T-helper 1 cell (primary cell): ENCODE data around the gene PPWD1.
"Not testable (repeated sequence)": the region's sequence is repeated elsewhere in the genome, so short reads cannot be mapped to it uniquely, and the experiment has no call there.

Experiments used
- DNase-seq, 5 donors: peaks; one replicate each; pipeline ENCODE4 v3.0.0-alpha.2; 2012 to 2020
- total RNA-seq, 4 donors: gene quantifications; one replicate each; lab custom pipeline; 2026; lab: John Stamatoyannopoulos, UW

The PPWD1 gene
- 60.8 to 92.5 (median 87.0) reads per million in 4 donors for total RNA-seq

DNA sequence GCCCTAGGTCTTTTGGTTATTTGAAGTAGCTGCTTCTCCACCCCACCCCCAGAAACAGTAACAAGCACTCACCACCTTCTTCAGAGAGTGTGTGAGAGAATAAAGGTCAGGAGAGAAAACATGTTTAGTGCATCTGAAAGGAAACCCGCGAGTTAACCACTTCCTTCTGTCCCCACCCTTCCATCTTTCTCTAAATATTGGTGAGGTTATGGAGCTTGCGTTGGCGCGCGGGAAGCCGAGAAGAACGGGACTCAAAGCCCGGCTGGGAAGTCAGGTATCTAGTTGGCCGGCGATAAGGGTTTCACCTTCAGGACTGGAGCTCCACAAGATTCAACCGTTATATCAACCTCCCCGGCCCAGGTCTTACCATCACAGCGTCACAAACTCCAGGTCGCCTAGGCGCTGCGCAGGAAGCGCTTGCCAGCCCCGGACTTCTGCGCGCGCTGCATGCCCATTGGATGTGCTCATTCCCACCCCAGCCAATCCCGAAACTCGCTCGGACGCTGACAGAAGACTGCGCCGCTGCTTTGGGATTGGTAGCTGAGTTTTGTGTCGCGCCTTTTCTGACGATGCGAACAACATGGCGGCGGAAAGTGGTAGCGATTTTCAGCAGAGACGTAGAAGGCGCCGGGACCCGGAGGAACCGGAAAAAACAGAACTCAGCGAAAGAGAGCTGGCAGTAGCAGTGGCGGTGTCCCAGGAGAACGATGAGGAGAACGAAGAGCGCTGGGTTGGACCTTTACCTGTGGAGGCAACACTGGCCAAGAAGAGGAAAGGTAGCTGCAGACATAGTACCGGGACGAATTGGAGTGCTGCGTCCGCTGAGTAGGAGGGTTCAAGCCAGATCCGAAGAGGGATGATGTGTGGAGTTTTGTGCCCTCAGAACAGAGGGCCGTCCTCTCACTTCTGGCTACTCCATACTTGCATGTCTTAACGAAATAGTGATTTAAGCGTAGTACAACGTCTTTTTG is at the start of gene PPWD1, which contains the start of gene CENPK:
Gene PPWD1 (plus strand): TSS at position 566 of the 971 bp plus-strand sequence. CDS start 15 bp downstream, at position 581.
Gene CENPK (minus strand): TSS at position 438 of the 971 bp plus-strand sequence. CDS start 8,261 bp downstream, outside the sequence.
- peak; percentile 86 to 98 (median 92) for DNase-seq

GRCh38 chr5:65525726-65526125 is 37.4 kb upstream of the PPWD1 start:
- no peak for DNase-seq

DNA sequence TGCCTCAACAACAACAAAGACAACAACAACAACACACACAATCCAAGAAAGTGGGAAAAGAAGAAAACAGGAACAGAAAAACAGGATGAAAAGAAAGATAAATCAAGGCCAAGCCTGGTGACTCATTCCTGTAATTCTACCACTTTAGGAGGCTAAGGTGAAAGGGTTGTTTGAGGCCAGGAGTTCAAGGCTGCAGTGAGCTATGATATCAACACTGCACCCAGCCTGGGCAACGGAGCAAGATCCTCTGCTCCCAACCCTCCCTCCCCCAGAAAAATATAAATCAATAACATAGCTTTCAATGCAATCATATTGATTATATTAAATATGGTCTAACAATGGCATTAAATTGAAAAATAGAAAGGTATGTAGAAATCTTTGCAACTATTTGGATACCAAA is 32.2 kb upstream of the PPWD1 start:
- DNase-seq: no peak

DNA sequence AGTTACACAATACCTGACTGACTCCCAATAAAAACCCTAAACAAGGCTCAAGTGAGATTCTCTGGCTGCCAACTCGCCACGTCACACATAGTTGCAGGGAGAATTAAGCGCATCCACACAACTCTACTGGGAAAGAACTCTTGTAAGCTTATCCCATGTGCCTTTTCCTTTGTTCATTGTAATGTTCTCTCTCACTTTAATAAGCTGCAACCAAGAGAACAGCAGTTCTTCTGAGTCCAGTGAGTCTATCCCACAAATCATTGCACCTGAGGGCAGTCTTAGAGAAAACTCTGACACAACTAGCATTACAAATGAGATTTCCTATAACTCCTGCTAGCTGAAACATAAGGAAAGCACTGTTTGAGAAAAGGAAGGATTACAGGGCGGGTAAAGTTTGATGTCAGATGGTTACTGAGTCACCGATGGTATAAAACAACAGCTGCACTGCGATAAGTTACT is 27.5 kb upstream of the PPWD1 start:
- no peak for DNase-seq

DNA sequence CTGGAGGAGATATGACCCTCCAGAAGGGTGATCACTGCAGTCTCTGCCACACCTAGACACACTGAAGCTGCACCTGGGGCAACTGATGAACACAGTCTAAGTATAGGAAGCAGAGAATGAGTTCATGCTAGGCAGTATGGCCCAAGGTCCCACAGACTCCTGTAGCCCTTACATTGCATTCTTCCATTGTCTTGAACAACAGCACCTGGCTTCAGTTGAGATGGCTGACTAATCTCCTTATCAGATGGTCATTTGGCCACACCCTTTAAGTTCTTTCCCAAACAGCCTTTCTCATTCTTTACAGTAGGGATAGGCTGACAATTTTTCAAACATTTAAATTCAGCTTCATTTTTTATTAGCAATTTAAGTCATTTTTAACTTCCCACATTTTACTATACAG is 23.3 kb upstream of the PPWD1 start:
- DNase-seq: no peak

DNA sequence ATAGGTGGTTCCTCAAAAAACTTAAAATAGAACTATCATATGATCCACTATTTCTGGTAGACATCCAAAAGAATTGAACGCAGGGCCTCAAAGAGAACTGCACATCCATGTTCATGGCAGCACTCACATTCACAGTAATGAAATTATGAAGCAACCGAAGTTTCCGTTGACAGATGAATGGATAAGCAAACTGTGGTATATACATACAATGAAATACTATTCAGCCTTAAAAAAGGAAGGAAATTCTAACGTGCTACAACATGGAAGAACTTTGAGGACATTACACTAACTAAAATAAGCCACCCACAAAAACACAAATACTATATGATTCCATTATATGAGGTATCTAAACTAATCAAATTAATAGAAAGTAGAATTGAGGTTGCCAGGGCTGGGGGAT is 18.6 kb upstream of the PPWD1 start:
- no peak for DNase-seq

DNA sequence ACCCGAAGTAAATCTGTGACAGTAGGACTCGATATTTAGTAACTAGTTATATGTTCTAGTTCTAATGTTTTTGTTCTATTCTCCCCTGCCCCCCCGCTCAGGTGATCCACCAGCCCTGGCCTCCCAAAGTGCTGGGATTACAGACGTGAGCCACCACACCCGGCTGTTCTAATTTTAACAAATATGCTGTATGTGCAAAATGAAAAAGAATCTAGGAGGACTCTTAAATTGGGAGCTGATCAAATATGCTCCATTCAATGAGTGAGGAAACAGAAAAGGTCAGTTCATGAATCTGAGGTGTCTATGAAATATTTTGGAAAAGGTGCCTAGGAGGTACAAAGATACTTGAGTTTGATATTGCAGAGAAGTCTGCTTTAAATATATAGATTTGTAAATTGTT is 17.0 kb upstream of the PPWD1 start:
- DNase-seq: no peak

DNA sequence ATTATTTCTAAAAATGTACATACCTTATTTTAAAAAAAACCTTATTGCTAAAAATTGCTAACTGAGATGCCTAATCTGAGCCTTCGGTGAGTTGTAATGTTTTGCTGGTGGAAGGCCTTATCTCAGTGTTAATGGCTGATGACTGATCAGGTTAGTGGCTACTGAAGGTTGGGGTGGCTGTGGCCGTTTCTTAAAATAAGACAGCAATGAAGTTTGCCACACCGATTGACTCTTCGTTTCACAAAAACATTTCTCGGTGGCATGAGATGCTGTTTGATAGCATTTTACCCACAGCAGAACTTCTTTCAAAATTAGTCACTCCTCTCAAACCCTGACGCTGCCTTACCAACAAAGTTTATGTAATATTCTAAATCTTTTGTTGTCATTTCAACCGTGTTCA is 14.8 kb upstream of the PPWD1 start:
- DNase-seq: peak in 1 of 5 donors; percentile 58

- DNase-seq: no peak
These were observed 9.2 kb upstream of the PPWD1 start for GRCh38 chr5:65553941-65554340.

DNA sequence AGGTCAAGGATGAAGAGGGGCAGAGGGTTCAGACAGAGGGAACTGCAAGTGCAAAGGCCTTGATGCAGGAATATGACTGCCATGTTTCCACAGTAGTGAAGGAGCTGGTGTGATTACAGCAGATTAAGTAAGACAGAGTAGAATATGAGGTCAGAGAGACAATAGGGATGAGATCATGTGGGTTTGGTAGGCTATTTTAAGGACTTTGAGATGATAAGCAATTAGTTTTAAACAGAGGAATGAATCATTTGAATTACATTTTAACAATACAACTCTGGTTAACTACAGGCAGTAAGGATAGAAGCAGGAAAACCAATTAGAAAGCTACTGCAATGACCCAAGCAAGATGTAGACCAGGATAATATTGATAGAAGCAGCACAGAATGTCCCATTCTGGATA is 7.8 kb upstream of the PPWD1 start:
- no peak for DNase-seq

GRCh38 chr5:65556181-65556580 is 6.9 kb upstream of the PPWD1 start:
- DNase-seq: no peak

DNA sequence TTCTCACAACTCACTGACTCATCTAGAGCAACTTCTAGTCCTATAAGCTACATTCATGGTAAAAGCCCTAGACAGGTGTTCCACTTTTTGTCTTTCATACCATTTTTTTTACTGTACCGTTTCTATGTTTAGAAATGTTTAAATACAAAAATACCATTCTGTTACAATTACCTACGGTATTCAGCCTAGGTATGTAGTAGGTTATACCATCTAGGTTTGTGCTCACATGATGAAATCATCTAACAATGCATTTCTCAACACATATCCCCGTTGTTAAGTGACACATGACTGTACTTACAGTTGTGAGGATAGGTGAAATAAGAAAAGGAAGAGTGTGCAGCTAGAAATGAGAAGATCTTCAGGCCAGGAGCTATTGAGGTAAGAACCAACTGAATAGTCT is 6.4 kb upstream of the PPWD1 start:
- DNase-seq: no peak

GRCh38 chr5:65563777-65564176 is 681 bp downstream of the PPWD1 start:
- DNase-seq: peak in 1 of 5 donors; percentile 3

- DNase-seq: no peak
These were observed 3.4 kb downstream of the PPWD1 start for GRCh38 chr5:65566505-65566904.

GRCh38 chr5:65570598-65571226 is 7.6 kb downstream of the PPWD1 start:
- no peak for DNase-seq

GRCh38 chr5:65577141-65577540 is 14.0 kb downstream of the PPWD1 start:
- no peak for DNase-seq

GRCh38 chr5:65588694-65589093 is 25.6 kb downstream of the PPWD1 start:
- DNase-seq: no peak

DNA sequence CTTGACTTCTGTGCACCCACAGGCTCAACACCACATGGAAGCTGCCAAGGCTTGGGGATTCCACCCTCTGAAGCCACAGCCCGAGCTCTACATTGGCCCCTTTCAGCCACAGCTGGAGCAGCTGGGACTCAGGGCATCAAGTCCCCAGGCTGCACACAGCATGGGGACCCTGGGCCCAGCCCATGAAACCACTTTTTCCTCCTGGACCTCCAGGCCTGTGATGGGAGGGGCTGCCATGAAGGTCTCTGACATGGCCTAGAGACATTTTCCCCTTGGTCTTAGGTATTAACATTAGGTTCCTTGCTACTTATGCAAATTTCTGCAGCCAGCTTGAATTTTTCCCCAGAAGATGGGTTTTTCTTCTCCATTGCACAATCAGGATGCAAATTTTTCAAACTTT is 38.7 kb downstream of the PPWD1 start:
- DNase-seq: not testable (repeated sequence)

DNA sequence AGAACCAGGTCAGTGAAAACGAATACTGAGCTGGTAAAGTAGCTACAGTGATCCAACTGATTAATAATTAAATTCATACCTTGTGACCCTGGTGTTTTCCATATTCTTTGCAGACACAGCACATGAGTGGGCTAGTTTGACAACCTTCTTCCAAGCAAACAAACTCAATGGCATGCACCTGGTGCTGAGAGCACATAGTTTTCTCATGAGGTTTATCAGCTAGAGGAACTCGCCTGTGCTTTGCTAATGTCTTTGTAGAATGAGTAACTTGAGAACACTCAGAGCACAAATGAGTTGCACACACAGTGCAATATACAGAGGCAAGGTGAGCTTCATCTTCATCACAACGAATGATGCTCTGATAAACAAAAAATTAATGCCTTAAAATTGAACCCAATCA is 48.4 kb downstream of the PPWD1 start:
- DNase-seq: no peak

DNA sequence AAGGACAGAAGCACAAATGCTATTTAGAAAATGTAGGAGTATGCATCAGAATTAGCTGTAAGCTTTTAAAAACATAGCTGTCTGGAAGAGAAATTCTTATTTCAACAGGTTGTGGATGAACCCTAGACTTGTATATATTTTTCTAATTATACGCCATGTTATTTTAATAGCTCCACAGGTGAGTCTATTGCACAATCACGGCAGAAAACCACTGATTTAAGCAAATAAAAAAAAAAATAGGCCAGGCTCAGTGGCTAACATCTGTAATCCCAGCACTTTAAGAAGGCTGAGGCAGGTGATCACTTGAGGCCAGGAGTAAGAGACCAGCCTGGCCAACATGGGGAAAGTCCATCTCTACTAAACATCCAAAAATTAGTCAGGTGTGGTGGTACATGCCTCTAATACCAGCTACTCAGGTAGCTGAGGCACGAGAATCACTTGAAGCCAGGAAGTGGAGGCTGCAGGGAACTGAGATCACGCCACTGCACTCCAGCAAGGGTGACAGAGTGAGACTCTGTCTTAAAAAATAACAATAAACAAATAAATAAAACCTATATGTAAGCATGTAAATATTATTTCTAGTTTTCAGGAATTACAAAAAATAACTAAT is 49.3 kb downstream of the PPWD1 start:
- DNase-seq: no peak

DNA sequence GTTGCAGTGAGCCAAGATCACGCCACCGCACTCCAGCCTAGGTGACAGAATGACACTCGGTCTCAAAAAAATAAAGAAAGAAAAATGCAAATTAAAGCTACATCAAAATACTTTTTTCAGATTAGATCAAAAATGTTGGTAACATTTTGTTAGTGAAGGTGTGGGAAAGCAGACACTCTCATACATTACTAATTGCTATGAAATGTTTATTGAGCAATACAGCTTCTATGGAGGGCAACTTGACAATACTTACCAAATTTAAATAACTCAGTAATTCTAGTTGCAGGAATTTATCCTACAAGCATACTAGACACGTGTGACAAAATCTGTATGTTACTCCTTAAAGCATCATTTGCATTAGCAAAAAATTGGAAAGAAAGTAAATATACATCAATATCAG is 56.9 kb downstream of the PPWD1 start:
- no peak for DNase-seq

GRCh38 chr5:65621961-65622360 is 58.9 kb downstream of the PPWD1 start:
- not testable (repeated sequence) for DNase-seq

DNA sequence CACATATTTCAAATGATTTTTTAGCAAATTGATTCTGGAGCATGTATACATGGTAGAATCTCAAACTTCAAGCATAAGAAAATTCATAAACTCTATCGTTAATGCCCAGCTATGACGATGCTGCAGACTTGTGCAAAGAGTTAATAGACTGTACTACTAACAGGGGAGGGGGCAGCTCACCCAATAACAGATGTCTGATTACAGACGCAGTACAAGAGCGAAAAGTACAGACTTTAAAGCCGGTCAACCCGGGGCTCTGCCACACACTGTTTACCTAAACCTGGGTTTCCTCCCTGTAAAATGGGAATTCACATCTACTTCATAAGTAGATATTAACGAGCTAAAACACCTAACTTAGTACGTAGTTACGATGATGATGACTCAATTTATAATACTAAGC is 60.4 kb downstream of the PPWD1 start:
- DNase-seq: no peak
